H1 (cell line): ENCODE data around the gene RIPOR2. TPM values are rescaled to one million over a fixed set of nuclear protein-coding genes. Genes with fewer than 3 reads are reported as not detected.

Source experiments
- CTCF ChIA-PET: fragments of 300-600 bp; sonication (Branson Sonifier 250); formaldehyde crosslinking; loops from one replicate; lab custom pipeline; 2021; ENCODE audit not compliant: partially characterized antibody; lab: Charles Lee
- POLR2A ChIA-PET: fragments of 300-600 bp; sonication (Branson Sonifier 250); formaldehyde crosslinking; loops from one replicate; lab custom pipeline; 2021; ENCODE audit warnings: inconsistent platforms; ENCODE audit not compliant: partially characterized antibody; lab: Charles Lee
- DNase-seq, 2 experiments: peaks; one replicate each; pipeline versions ENCODE4 v3.0.0 to v3.0.0-alpha.2; 2010 to 2022; ENCODE audit warnings: low spot score in 2 of 2, low read depth in 1 of 2, mixed read lengths in 1 of 2
- FAIRE-seq: peaks from 2 replicates; lab custom pipeline; 2011; peaks lifted over from hg19 to GRCh38; lab: Jason Lieb, UNC
- H2AFZ ChIP-seq: 2 replicates; pipeline ENCODE4 v1.8.1; 2012; ENCODE audit warnings: low read length, inconsistent platforms
- H2AK5ac ChIP-seq: 2 replicates; pipeline ENCODE4 v1.6.1; 2013; ENCODE audit warnings: low read depth, low read length
- H2BK120ac ChIP-seq: replicated peaks from 2 replicates; pipeline ENCODE3; 2013; ENCODE audit warnings: low read depth, low read length, inconsistent platforms
- H2BK12ac ChIP-seq: 2 replicates; pipeline ENCODE4 v1.6.1; 2013; ENCODE audit warnings: low read depth, low read length
- H2BK15ac ChIP-seq: 2 replicates; pipeline ENCODE4 v1.6.1; 2013; ENCODE audit warnings: low read length
- H2BK20ac ChIP-seq: 2 replicates; pipeline ENCODE4 v1.6.1; 2013; ENCODE audit warnings: low read length
- H2BK5ac ChIP-seq: 2 replicates; pipeline ENCODE4 v1.6.1; 2013; ENCODE audit warnings: low read depth, low read length
- H3K14ac ChIP-seq: 2 replicates; pipeline ENCODE4 v1.6.1; 2013; ENCODE audit warnings: inconsistent platforms; ENCODE audit not compliant: insufficient read length
- H3K18ac ChIP-seq: 2 replicates; pipeline ENCODE4 v1.6.1; 2013; ENCODE audit warnings: low read length; ENCODE audit errors: extremely low read depth
- H3K23ac ChIP-seq: 2 replicates; pipeline ENCODE4 v1.6.1; 2013; ENCODE audit warnings: inconsistent platforms; ENCODE audit not compliant: insufficient read length
- H3K23me2 ChIP-seq: 2 replicates; pipeline ENCODE4 v1.6.1; 2013; ENCODE audit warnings: low read depth, low read length
- H3K27ac ChIP-seq: 2 replicates; pipeline ENCODE4 v1.6.1; 2011; ENCODE audit warnings: low read depth, low read length, inconsistent platforms
- H3K27me3 ChIP-seq, 4 experiments: replicated peaks in 1 of 4; 1 replicate in 1 of 4; 2 replicates in 3 of 4; pipeline versions ENCODE4 v1.6.1 to v1.8.1; 2011 to 2013; ENCODE audit warnings: low read length in 3 of 4, mild to moderate bottlenecking in 3 of 4, inconsistent platforms in 2 of 4, mixed read lengths in 2 of 4, moderate library complexity in 1 of 4; ENCODE audit not compliant: control insufficient read depth in 3 of 4, insufficient read depth in 3 of 4; ENCODE audit errors: extremely low read depth in 1 of 4
- H3K36me3 ChIP-seq, 4 experiments: 2 replicates each; pipeline versions ENCODE4 v1.6.1 to v1.8.1; 2011 to 2013; ENCODE audit warnings: mild to moderate bottlenecking in 4 of 4, low read length in 3 of 4, moderate library complexity in 2 of 4, control low read depth in 1 of 4, inconsistent platforms in 1 of 4; ENCODE audit not compliant: insufficient read depth in 4 of 4, control insufficient read depth in 2 of 4
- H3K4ac ChIP-seq: replicated peaks from 2 replicates; pipeline ENCODE3; 2013; ENCODE audit warnings: low read length, low read depth, mixed read lengths, inconsistent platforms; ENCODE audit not compliant: insufficient read length
- H3K4me1 ChIP-seq, 4 experiments: replicated peaks in 1 of 4; 1 replicate in 1 of 4; 2 replicates in 3 of 4; pipeline versions ENCODE4 v1.6.1 to v1.8.1; 2011 to 2013; ENCODE audit warnings: low read length in 3 of 4, inconsistent platforms in 2 of 4, mixed read lengths in 1 of 4; ENCODE audit not compliant: insufficient read depth in 4 of 4, control insufficient read depth in 3 of 4
- H3K4me2 ChIP-seq, 2 experiments: 2 replicates each; pipeline versions ENCODE4 v1.6.1 to v1.8.1; 2011 to 2013; ENCODE audit warnings: low read depth in 2 of 2, low read length in 2 of 2, control low read depth in 1 of 2, inconsistent platforms in 1 of 2, mild to moderate bottlenecking in 1 of 2; ENCODE audit not compliant: insufficient read depth in 1 of 2
- H3K4me3 ChIP-seq, 4 experiments: fragments of 200-600, 300-600 bp in 1 of 4; sonication (generic), shearing (Covaris generic), sonication (Bioruptor Twin) in 1 of 4; 2 replicates each; pipeline versions ENCODE4 v1.5.1 to v1.8.1; 2011 to 2016; ENCODE audit warnings: low read length in 4 of 4, low read depth in 3 of 4, control low read depth in 2 of 4, inconsistent platforms in 2 of 4, mild to moderate bottlenecking in 2 of 4, mixed read lengths in 1 of 4, moderate library complexity in 1 of 4; ENCODE audit not compliant: insufficient read depth in 2 of 4; ENCODE audit errors: extremely low read depth in 1 of 4
- H3K56ac ChIP-seq: replicated peaks from 2 replicates; pipeline ENCODE3; 2013; ENCODE audit warnings: low read depth, mild to moderate bottlenecking, mixed read lengths, low read length, inconsistent platforms; ENCODE audit not compliant: insufficient read length
- H3K79me1 ChIP-seq: 2 replicates; pipeline ENCODE4 v1.6.1; 2013; ENCODE audit warnings: low read depth, low read length, control low read depth
- H3K79me2 ChIP-seq, 2 experiments: 2 replicates each; pipeline versions ENCODE4 v1.6.1 to v1.8.1; 2012 to 2013; ENCODE audit warnings: low read length in 2 of 2, mild to moderate bottlenecking in 2 of 2, inconsistent platforms in 1 of 2; ENCODE audit not compliant: insufficient read depth in 2 of 2, control insufficient read depth in 1 of 2
- H3K9ac ChIP-seq, 4 experiments: replicated peaks in 1 of 4; 1 replicate in 1 of 4; 2 replicates in 3 of 4; pipeline versions ENCODE4 v1.6.1 to v1.8.1; 2011 to 2013; ENCODE audit warnings: low read depth in 3 of 4, low read length in 3 of 4, control low read depth in 2 of 4, mild to moderate bottlenecking in 2 of 4, moderate library complexity in 2 of 4, inconsistent platforms in 1 of 4; ENCODE audit errors: extremely low read depth in 1 of 4
- H3K9me3 ChIP-seq, 2 experiments: 2 replicates each; pipeline versions ENCODE4 v1.6.1 to v1.8.1; 2012 to 2013; ENCODE audit warnings: mild to moderate bottlenecking in 2 of 2, moderate library complexity in 2 of 2, control low read depth in 1 of 2, inconsistent platforms in 1 of 2, low read depth in 1 of 2, low read length in 1 of 2, mixed read lengths in 1 of 2; ENCODE audit not compliant: insufficient read depth in 2 of 2
- H4K20me1 ChIP-seq, 2 experiments: replicated peaks in 1 of 2; 2 replicates each; pipeline versions ENCODE3 to v1.8.1; 2011 to 2013; ENCODE audit warnings: inconsistent platforms in 2 of 2, low read length in 2 of 2, mild to moderate bottlenecking in 1 of 2; ENCODE audit not compliant: insufficient read depth in 2 of 2, control insufficient read depth in 1 of 2
- H4K5ac ChIP-seq: 2 replicates; pipeline ENCODE4 v1.6.1; 2013; ENCODE audit warnings: low read length, low read depth, mixed read lengths, inconsistent platforms; ENCODE audit not compliant: insufficient read length
- H4K8ac ChIP-seq: 2 replicates; pipeline ENCODE4 v1.8.0; 2013; ENCODE audit warnings: mild to moderate bottlenecking, moderate library complexity, low read length, inconsistent platforms; ENCODE audit not compliant: insufficient read depth; ENCODE audit errors: extremely low read depth
- H4K91ac ChIP-seq: replicated peaks from 2 replicates; pipeline ENCODE3; 2013; ENCODE audit warnings: low read length, mixed read lengths, inconsistent platforms; ENCODE audit not compliant: insufficient read length
- EZH2 ChIP-seq: fragments of 200-600 bp; sonication (generic); IDR thresholded peaks from 2 replicates; pipeline ENCODE4 v1.7.1; 2012; ENCODE audit warnings: low read depth, mild to moderate bottlenecking, moderate library complexity, low read length, inconsistent platforms; ENCODE audit not compliant: severe bottlenecking
- JUND ChIP-seq: IDR thresholded peaks from 2 replicates; pipeline ENCODE4 v1.6.1; 2011; ENCODE audit warnings: mild to moderate bottlenecking, improper control_type of control experiment, low read length
- KDM4A ChIP-seq: IDR thresholded peaks from one replicate; pipeline ENCODE4 v1.7.1; 2012; ENCODE audit warnings: low read depth, mild to moderate bottlenecking, moderate library complexity, low read length, inconsistent platforms; ENCODE audit not compliant: severe bottlenecking
- SIX5 ChIP-seq: IDR thresholded peaks from 2 replicates; pipeline ENCODE4 v1.6.1; 2011; ENCODE audit warnings: mild to moderate bottlenecking, low read depth, low read length
- SP2 ChIP-seq: IDR thresholded peaks from 2 replicates; pipeline ENCODE4 v1.6.1; 2012; ENCODE audit warnings: mild to moderate bottlenecking, low read length, inconsistent platforms
- WGBS, 2 experiments: shearing (Covaris generic) in 1 of 2; methylation state at CpG; one replicate each; pipeline versions ENCODE4 v1.1.6 to v1.1.7; 2013 to 2015; ENCODE audit warnings: low lambda C conversion rate in 2 of 2, mixed read lengths in 2 of 2, inconsistent platforms in 1 of 2, low coverage in 1 of 2, missing lambda C conversion rate in 1 of 2; ENCODE audit not compliant: insufficient replicate concordance in 2 of 2, insufficient coverage in 1 of 2, insufficient read length in 1 of 2; ENCODE audit errors: extremely low coverage in 1 of 2, missing lambda C conversion rate in 1 of 2; 5-methylcytosine and 5-hydroxymethylcytosine counted together
- polyA plus RNA-seq, 7 experiments: library from polyadenylated mRNA; depleted of rRNA in 3 of 7; stranded (reverse) in 5 of 7; unstranded in 2 of 7; fragments of >200 nt in 5 of 7; fragments of 200-250 nt in 2 of 7; gene quantifications; 1 replicate in 5 of 7; 2 replicates in 1 of 7; 4 replicates in 1 of 7; pipeline versions ENCODE4 v1.2.1 to v1.2.3, GENCODE V29; 2011 to 2013; ENCODE audit warnings: missing spikeins in 2 of 7, mixed read lengths in 2 of 7
- total RNA-seq: library from RNA; stranded (reverse); fragmentation: NEBNext Ultra II Directional; extraction: Animal tissue kit (Norgen Biotek cat#: 25700); gene quantifications from 2 replicates; pipeline ENCODE4 v1.2.1, GENCODE V29; 2021
- TF ChIP-seq, protein P1 (sequence below): IDR thresholded peaks from 2 replicates; pipeline ENCODE4 v1.6.1; 2011; ENCODE audit warnings: low read depth, mild to moderate bottlenecking, low read length; ENCODE audit not compliant: insufficient read depth

The RIPOR2 gene
- total and polyA plus RNA-seq, 2 of the 8 experiments (the other 6 are each of a cell fraction or from before 2014, with no cell fraction given), result 16.7 to 45.6 TPM

- ChIA-PET POLR2A (no interaction called here), CTCF (interaction anchor here (1.0 to 12.2 kb wide), 2 partner anchors 19 to 46 kb away, joined by 3 to 138 read pairs; partner anchors contain the start of gene RIPOR2)
- Histone ChIP-seq H3K27me3 (peaks cover 0 to 9% (median 4%) of the 10 kb centered on the region in 4 experiments; a peak in 4 of 7 replicates), H4K91ac (no peak overlapping the region), H3K4me1 (peaks cover 12 to 26% (median 18%) of the 10 kb centered on the region in 4 experiments), H3K23ac (no peak overlapping the region), H3K9ac (no peak overlapping the region), H4K20me1 (peaks cover 0 to 4% of the 10 kb centered on the region in 2 experiments), H2BK120ac (no peak overlapping the region), H3K14ac (no peak overlapping the region), H3K79me2 (peaks cover 4 to 44% of the 10 kb centered on the region in 2 experiments; a peak in 3 of 4 replicates), H3K18ac (no peak overlapping the region), H3K4me3 (no peak overlapping the region), H2BK5ac (no peak overlapping the region), H2AK5ac (no peak overlapping the region), H2BK12ac (no peak overlapping the region), H2BK15ac (no peak overlapping the region), H3K27ac (no peak overlapping the region), H2BK20ac (no peak overlapping the region), H3K4me2 (no peak overlapping the region), H4K5ac (no peak overlapping the region), H3K23me2 (peaks cover 2% of the 10 kb centered on the region; the same call in 1 of the 2 replicates), H3K56ac (no peak overlapping the region), H3K79me1 (no peaks in the 10 kb centered on the region; the same call in 1 of the 2 replicates), H3K4ac (no peak overlapping the region), H4K8ac (no peak overlapping the region), H3K9me3 (no peaks in the 10 kb centered on the region), H2AFZ (no peak overlapping the region), H3K36me3 (no peaks in the 10 kb centered on the region)
- DNase-seq, result no peak
- WGBS, 2 experiments, result 92% methylated on average over 5 of the region's 5 CpGs; no CpG with 5 or more reads in 1 of the 2 experiments
- no peak for FAIRE-seq
- TF ChIP-seq KDM4A (no peak), JUND (no peak), SP2 (no peak), EZH2 (no peak), SIX5 (no peak)
- TF ChIP-seq, protein P1, sequence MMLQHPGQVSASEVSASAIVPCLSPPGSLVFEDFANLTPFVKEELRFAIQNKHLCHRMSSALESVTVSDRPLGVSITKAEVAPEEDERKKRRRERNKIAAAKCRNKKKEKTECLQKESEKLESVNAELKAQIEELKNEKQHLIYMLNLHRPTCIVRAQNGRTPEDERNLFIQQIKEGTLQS, result no peak
These were observed 19.3 kb downstream of the RIPOR2 start for GRCh38 chr6:24916496-24916895.
